OCI-M1 (cell line): ENCODE measurements around the gene NHLRC2.

Experiments used
- DNase-seq: peaks from one replicate; lab custom pipeline; 2025; lab: John Stamatoyannopoulos, UW

NHLRC2 gene

DNA sequence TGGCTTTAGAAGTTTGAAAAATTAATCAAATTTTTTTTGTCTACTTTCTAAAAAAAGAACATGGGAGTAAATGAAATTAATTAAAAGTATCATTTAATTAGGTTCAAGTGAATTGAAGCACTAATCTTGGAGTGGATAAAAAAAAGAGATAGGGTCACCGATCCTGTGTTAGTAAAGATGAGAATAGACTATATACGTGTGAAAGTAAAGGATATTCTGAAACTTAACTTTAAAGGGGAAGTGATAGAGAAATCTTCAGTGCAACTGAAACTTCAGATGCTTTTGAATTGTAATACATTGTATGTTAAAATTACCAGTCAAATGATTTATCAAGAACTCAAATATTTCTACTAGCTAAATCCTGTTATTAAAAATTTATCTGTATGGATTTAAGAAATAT, 4.8 kb downstream of the NHLRC2 start:
- DNase-seq = no peak

DNA sequence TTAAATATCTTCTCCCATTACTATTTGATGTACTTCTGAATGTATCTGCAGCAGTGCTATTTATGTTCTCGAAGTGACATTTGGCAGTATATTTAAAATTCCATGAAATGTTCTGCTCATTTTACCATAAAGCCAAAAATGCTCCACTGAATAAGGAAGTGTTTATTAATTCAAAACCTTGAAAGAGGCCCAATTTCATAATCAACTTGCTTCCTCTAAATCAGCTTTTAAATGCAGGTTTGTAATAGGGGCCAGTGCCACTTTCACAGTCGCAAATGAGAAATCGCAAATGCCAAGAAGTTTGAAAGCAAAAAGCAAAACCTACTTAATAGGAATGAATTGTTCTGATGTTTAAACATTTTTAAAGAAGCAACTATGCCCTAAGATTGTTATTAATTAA, 11.4 kb downstream of the NHLRC2 start:
- DNase-seq = no peak

DNA sequence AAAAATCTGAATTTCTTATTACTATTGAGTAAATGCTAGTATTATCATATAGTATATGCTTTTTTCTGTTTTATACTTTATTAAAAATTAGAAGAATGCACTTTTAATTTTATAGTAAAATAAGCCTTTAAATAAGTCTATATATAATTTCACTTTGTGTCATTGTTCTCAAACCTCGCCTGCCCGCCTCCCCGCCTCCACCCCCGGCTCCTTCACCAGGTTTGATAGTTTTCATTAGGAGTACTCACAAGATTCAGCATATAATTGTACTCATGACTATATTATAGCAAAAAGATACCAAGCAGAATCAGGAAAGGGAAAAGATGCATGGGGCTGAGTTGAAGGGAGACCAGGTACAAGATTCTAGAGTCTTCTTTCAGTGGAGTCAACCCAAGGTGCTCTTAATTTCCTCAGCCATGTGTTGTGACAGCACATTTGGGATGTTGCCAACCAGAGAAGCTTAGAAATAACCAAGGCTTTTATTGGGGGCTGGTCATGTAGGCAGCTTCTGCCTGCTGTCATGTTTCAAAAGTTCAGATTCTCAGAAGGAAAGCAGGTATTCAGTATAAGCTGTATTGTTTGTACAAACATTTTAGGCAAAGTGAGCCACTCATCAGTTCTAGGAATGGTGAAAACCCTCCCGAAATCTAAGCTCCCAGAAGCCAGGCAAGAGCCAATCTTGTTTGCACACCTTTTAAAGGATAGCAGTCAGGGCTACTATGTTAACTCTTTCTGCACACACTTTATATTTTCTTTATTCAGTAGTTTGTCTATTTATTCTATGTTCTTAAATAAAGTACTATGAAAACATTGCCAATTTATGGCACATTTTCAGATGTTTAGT, 12.3 kb downstream of the NHLRC2 start:
- DNase-seq = no peak

DNA sequence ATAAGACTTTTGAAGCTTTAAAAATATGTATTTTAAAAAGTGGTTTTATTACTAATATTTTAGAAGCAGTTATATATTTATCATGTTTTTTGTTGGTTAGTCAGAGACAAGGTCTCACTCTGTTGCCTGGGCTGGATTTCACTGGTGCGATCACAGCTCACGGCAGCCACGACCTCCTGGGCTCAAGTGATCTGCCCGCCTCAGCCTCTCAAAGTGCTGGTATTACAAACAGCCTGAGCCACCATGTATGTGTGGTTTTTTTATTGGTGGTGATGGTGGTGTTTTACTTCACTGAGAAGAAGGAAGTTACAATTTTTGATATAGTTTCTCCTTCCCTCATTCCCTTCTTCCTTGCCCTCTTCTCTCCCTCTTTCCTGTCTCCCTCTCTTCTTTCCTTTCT, 13.4 kb downstream of the NHLRC2 start:
- DNase-seq = no peak

DNA sequence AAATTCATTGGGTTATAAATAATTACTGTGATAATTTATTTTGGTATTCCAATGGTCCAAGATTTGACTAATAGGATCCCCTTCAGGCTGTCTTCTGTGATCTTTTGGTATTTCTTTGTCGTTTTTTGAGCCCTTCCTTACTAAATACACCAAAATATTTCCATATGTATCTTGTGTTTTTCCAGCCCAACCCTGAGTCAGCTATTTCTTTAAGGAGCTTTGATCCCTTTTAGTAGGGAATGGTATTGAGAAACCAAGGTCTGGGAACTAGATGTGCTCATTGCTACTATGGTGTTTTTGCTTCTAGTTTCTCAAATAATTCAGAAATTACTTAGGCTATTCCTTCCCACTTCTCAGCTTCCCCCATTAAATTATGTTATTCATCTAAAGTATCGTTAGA, 15.3 kb downstream of the NHLRC2 start:
- DNase-seq = no peak

DNA sequence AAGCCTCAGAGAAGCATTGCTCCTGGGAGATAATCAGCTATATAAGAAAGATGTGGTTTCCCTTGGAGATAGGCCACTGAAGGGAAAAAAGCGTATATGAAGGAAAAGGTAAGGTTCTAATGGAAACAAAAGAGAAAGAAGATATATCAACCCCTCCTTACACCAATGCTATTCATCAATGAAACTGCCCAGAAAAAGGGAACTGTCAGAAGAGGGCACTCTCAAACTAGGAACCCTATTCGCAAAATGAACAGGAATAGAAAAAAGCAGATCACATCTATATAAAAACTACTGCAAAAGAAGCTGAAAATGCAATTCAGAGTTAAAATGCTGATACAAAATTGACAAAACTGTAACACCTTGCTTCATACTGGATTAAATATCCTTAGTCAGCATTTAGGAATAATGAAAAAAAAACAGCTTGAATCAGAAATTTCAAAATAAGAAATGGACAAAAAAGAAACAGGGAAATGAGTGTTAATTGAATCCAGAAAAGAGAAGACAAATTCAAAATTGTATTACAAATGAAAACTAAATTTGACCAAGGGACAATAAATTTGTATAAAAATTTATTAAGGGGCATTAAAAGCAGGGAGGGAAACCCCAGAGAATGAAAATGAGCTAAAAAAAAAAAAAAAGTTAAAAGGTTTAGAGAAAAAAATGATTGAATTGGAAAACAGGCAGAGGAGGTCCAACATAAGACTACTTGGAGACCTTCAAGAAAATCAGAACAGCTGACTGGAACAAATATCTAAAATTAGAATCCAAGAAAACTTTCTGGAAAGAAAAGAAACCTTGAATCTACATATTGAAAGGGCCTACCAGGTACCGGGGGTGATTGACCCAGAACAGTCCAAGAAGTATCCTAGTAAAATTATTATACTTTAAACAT, 17.9 kb downstream of the NHLRC2 start:
- peak; percentile 38 for DNase-seq

DNA sequence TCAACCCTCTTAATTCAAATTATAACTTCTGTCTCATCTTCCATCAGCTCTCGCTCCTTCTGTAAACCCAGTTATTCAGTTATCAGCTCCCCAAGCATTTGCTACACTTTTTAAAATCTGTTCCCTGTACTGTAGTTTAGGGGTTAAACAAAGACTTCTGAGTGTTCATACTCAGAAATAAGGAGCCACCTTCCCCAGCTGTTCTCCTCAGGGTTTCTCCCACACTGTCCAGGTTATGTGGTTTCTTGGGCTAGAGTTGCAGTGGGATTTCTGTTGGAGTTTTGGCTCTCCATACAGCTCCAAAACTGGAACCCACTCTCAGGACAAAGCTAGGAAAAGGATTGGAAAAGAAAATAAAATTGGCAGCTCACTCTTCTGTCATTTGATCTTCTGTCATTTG, 20.8 kb downstream of the NHLRC2 start:
- no peak for DNase-seq

DNA sequence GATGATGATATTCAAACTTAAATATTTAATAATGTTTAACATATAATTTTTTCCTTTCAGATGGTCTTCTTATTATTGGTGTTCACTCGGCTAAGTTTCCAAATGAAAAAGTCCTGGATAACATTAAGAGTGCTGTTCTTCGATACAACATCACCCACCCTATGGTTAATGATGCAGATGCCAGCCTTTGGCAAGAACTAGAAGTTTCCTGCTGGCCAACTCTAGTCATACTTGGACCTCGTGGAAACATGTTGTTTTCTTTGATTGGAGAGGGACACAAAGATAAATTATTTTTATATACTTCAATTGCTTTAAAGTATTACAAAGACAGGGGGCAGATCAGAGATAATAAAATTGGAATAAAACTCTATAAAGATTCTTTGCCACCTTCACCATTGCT, 22.0 kb downstream of the NHLRC2 start:
- no peak for DNase-seq

DNA sequence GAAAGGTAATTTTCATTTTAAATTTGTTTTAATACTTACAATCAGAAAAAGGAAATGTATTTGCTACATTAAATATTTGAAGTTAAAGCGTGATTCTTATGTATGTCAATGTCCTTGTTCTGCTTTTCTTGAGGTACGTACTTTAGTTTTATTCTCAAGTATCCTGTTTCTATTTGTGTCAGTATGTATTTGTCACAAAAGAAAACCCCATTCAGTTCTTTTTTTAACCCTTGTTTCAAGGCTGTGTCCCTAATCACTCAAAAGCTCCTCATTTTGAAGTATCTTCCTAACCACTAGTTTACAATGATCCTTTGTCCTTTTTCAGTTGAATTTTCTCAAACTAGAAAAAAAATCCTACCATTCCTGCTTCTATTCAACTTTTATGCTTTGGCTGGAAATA, 25.2 kb downstream of the NHLRC2 start:
- no peak for DNase-seq

DNA sequence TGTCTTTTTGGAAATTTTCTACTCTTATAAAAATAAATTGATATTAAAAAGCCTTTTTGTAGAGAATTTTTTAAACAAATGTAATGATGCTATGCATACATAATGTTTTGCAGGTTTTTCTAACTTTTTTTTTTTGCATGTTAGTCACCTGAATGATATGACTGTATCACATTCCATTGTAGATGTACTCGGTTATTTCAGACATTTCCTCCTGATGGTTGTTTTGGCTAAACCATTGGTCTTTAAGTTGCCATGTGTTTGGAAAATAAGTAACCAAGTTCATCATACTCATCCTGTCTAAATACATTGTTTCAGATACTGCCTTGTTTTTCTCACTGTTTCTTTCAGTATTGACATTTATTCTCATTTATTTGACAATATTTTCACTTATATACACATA, 25.8 kb downstream of the NHLRC2 start:
- no peak for DNase-seq

DNA sequence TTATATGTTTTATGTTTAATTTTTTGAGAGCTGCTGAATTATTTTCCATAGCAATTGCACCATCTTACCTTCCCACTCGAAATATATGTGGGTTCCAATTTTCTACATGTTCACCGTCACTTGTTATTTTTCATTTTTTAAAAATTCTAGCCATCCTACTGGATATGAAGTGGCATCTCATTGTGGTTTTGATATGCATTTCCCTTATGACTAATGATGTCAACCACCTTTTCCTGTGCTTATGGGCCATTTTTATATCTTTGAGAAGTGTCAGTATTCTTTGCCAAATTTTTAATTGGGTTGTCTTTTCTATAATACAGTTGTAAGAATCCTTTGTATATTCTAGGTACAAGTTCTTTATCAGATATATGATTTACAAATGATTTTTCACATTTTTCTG, 27.8 kb downstream of the NHLRC2 start:
- no peak for DNase-seq

DNA sequence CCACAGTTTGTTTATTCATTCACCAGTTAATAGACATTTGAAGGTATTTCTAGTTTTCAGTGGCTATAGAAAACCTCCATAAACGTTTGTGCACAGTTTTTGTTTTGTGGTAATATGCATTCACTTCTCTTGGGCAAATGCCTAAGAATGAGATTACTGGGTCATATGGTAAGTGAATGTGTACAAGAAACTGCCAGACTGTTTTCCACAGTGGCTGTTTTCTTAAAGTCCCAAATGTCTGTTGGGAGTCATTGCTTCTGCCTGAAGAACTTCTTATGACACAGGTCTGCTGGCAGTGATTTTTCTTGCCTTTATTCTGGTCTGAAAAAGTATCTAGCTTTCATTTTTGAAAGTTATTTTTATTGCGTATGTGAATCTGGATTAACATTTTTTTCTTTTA, 35.5 kb downstream of the NHLRC2 start:
- no peak for DNase-seq

DNA sequence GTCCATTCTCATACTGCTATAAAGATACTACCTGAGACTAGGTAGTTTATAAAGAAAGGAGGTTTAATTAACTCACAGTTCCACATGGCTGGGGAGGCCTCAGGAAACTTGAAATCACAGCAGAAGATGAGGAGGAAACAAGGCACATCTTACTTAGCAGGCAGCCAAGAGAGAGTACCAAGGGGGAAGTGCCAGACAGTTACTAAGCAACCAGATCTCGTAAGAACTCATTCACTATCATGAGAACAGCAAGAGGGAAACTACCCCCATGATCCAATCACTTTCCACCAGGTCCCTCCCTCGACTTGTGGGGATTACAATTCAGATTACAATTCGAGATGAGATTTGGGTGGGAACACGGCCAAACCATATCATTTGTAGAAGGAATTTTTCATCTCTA, 36.3 kb downstream of the NHLRC2 start:
- DNase-seq = no peak

DNA sequence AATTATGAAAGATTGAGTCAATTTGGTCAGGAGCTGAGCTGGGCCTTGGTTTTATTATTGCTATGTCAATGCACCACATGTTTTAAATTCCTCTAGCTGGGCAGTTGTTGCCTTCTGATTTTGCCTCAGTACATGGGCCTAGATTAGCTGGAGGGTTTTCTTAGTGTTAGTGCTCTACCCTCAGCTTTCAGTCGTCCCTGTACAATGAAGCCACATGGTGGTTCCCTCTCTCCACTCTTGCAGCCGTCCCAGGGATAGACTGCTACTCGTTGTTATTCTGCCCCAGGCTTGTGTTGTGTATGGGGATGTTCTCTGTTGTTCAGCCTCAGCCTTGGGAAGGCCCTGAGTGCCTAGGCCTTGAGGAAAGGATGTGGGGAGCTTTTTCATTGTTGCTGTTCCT, 37.0 kb downstream of the NHLRC2 start:
- DNase-seq = no peak

DNA sequence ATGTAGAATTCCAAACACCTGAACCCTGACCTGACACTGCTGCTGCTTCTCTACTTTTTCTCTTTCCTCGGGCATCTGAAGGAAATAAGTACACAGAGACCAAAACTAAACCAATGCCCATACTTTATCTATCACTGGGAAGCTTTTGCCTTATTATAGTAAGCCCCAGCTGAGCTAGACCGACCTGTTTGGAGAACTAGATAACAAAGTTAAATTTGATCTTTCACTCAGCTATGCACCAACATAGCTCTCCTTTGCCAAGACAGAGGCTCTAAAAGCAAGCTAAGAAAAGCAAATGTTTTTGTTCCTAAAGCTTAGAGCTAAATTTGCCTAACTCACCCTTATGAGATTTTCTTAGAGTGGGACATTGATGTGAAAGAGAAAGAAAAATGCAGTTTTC, 39.1 kb downstream of the NHLRC2 start:
- no peak for DNase-seq

DNA sequence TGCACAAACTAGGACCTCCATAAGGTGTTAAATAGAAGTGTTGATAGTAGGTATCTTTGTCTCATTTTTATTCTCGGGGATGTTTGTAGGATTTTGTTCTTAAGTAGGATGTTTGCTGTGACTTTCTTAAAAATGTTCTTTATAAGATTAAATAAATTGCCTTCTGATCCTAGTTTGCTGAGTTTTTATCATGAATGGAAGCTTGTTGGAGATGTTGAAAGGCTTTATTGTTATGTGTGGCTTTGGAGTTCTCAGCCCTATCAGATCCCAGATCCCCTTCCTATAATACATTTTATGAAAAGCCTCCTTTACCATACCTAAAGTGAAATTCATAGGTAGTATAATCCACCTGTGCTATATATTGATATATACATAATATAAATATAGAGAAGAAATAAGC, 40.1 kb downstream of the NHLRC2 start:
- DNase-seq = no peak

DNA sequence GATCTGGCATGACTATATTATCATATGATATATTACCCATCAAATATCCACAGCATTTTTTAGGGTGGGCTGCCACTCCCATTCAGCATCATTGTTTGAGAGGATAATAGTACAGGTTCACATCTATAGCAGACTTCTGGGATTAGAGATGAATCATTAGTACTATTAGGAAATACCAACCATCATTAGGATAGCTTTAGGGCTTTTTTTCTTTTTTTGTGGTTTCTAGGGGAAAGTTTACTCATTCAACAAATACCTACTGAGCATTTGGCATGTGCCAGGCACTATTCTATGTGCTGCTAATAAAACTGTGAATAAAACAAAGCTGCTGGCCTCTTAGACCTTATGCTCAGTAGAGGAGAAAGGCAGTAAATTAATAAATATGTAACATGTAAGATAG, 40.6 kb downstream of the NHLRC2 start:
- DNase-seq = no peak

DNA sequence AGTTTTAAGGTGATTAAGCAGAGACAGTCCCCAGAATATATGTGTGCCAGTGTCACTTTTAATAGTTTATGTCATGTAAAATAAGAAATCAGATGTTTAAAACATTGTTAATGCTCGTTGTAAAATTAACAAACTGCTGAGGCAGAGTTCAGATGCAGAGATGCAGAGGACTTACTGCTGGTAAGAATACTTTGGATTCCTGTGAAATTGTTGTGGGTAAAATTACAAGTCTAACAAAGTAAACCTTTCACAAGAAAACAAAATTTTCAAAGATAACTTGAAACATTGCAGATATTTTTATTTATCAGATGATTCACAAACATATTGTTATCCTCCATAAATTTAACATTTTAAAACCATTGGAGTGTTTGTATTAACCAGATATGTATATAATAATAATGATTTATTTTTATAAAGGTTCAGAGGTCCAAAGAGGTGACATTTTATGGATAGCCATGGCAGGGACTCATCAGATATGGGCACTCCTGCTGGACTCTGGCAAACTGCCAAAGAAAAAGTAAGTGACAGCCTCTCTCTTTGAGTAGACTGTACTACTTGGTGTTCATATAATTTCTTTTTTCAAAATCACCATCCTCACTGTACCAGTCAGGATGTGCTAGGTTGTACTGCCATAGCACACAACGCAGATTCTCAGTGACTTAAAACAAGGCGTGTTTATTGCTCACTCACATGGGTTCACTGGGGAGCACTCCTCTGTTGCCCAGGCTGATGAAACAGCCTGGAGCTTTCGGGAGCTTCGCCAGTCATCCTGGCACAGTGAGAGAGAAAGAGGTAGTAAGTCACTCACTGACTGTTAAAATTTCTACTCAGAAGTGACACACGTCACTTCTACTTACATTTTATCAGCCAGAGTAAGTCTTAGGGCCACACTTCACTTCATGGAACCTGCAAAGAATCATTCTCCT, 43.5 kb downstream of the NHLRC2 start:
- peak; percentile 9 for DNase-seq

DNA sequence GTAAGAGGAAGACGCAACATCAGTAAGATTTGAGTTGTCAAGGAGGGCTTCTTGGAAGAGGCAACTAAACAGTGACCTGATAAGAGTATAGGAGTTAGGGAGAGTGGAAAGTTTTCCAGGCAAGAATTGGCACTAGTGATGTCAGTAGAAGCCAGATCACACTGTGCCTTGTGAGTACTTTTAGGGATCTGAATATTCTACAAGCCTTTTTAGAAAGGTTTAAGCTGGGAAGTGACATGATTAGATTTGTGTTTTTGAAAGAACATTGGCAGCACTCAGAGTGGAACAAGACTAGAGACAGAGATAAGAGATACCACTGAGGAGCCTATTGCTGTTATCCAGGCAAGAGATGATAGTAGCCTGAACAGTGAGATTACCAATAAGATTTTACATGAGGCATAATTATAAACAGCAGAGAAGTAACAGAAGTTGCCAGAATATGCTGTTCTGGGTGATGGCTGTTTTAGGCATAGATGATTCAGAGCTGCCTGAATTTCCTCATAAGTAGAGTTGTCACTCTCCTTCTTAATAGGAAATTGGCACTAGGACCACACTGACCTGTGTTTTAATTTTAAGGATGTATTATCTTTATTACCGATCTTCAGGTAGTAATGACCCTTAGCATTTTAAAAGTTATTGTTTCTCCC, 45.6 kb downstream of the NHLRC2 start:
- peak; percentile 10 for DNase-seq

DNA sequence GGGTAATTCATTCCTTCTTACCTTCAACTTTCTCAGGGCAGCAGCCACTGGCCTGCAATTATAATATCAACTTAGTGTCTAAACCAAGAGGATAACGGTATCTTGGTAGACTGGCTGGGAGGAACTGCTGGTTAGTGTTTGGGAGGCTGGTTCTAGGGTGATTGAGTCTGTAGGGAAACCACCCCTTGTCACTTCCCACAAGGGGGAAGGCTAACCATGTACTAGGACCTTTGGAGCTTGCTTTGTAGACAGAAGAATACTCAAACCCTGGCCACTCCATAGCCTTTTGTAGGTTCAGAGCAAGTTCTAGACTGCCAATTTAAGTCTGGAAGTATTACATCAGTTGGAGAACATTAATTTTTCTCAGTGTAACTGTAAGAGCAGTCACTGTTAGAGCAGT, 51.3 kb downstream of the NHLRC2 start:
- no peak for DNase-seq

DNA sequence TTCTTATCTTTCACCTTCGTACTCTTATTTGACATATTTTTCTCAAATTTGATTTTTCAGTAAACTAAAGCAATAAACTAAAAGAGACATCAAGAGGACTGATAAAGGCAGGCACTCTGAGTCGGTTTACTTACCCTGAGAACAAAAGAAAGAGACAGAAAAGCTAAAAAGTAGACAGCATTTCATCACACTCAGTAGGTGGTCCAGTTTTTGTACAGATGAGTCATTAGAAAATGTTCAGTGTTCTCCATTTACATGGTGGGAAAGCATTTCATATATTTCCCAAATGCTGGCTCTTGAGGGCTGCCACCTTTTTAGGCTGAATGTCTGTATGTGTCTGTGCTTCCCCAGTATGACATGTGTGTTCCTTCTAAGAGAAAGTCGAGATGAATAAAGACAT, 52.7 kb downstream of the NHLRC2 start:
- DNase-seq = no peak

DNA sequence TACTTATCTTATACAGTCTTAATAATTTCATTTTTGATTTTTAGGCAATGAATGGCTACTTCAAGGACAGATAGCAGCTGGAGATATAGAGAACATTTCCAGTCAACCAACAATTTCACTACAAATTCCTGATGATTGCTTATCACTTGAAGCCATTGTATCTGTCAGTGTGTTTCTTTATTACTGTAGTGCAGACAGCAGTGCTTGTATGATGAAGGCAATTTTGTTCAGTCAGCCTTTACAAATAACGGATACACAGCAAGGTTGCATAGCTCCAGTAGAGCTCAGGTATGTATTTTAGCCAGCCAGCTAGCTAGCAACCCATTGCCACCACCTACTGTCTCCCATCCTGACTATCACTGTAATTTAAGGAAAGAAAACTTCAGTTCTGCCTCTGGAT, 53.8 kb downstream of the NHLRC2 start:
- no peak for DNase-seq
